WERI-Rb-1 (cell line): ENCODE measurements around the gene C19orf38.

Experiments
- DNase-seq: peaks from one replicate; pipeline ENCODE4 v3.0.0-alpha.2; 2020
- H3K27ac ChIP-seq: fragments of 250-450 bp; sonication (Bioruptor Pico); 2 replicates; pipeline ENCODE4 v1.5.1; 2020; ENCODE audit warnings: mild to moderate bottlenecking, moderate library complexity
- H3K27me3 ChIP-seq: fragments of 250-450 bp; sonication (Bioruptor Pico); 2 replicates; pipeline ENCODE4 v1.5.1; 2021; ENCODE audit warnings: mild to moderate bottlenecking, low read depth, moderate library complexity; ENCODE audit not compliant: insufficient read depth, severe bottlenecking
- H3K36me3 ChIP-seq: fragments of 250-450 bp; sonication (Bioruptor Pico); 2 replicates; pipeline ENCODE4 v1.5.1; 2020; ENCODE audit warnings: mild to moderate bottlenecking, moderate library complexity
- H3K4me3 ChIP-seq: 2 replicates; pipeline ENCODE4 v1.5.1; 2011; ENCODE audit warnings: low read depth, mild to moderate bottlenecking, control low read depth, low read length
- H3K9me3 ChIP-seq: fragments of 250-450 bp; sonication (Bioruptor Pico); 2 replicates; pipeline ENCODE4 v1.5.1; 2021; ENCODE audit warnings: mild to moderate bottlenecking, moderate library complexity; ENCODE audit not compliant: severe bottlenecking
- TF ChIP-seq, protein P1 (sequence below): IDR thresholded peaks from 2 replicates; pipeline ENCODE4 v1.5.1; 2011; ENCODE audit warnings: low read depth, mild to moderate bottlenecking, control low read depth, inconsistent platforms, low read length

C19orf38 gene

DNA sequence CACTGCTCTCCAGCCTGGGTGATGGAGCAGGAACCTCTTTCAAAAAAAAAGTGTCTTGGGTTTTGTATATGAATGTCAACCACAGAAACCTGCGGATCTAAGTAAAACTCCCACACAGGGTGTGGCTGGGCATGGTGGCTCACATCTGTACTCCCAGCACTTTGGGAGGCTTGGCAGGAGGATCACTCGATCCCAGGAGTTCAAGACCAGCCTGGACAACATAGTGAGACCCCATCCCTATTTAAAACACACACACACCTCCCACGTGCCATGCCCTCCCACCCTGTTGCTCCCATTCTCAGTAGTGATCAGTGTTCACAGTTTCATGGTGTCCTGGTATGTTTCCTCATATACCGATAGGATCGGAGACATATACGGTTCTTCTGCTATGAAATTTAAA, 21.4 kb upstream of the C19orf38 start:
- Histone ChIP-seq H3K27ac (peak overlapping the region; percentile 72), H3K9me3 (no peaks in the 10 kb centered on the region), H3K4me3 (no peak overlapping the region), H3K36me3 (peaks cover 77% of the 10 kb centered on the region), H3K27me3 (no peaks in the 10 kb centered on the region)
- TF ChIP-seq, protein P1, sequence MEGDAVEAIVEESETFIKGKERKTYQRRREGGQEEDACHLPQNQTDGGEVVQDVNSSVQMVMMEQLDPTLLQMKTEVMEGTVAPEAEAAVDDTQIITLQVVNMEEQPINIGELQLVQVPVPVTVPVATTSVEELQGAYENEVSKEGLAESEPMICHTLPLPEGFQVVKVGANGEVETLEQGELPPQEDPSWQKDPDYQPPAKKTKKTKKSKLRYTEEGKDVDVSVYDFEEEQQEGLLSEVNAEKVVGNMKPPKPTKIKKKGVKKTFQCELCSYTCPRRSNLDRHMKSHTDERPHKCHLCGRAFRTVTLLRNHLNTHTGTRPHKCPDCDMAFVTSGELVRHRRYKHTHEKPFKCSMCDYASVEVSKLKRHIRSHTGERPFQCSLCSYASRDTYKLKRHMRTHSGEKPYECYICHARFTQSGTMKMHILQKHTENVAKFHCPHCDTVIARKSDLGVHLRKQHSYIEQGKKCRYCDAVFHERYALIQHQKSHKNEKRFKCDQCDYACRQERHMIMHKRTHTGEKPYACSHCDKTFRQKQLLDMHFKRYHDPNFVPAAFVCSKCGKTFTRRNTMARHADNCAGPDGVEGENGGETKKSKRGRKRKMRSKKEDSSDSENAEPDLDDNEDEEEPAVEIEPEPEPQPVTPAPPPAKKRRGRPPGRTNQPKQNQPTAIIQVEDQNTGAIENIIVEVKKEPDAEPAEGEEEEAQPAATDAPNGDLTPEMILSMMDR: no peak
- DNase-seq: no peak

- Histone ChIP-seq H3K27me3 (no peaks in the 10 kb centered on the region), H3K9me3 (no peaks in the 10 kb centered on the region), H3K36me3 (peaks cover 78% of the 10 kb centered on the region), H3K27ac (peak overlapping the region; percentile 72), H3K4me3 (no peak overlapping the region)
- peak; percentile 39 for DNase-seq
- TF ChIP-seq, protein P1: peak; percentile 31; the same call in 1 of the 2 replicates
Observed at GRCh38 chr19:10828981-10829821, 19.0 kb upstream of the C19orf38 start.

GRCh38 chr19:10829967-10830366, 18.2 kb upstream of the C19orf38 start:
- Histone ChIP-seq H3K9me3 (no peaks in the 10 kb centered on the region), H3K27ac (peak overlapping the region; percentile 72), H3K36me3 (peaks cover 75% of the 10 kb centered on the region), H3K4me3 (no peak overlapping the region), H3K27me3 (no peaks in the 10 kb centered on the region)
- no peak for DNase-seq
- TF ChIP-seq, protein P1: no peak

DNA sequence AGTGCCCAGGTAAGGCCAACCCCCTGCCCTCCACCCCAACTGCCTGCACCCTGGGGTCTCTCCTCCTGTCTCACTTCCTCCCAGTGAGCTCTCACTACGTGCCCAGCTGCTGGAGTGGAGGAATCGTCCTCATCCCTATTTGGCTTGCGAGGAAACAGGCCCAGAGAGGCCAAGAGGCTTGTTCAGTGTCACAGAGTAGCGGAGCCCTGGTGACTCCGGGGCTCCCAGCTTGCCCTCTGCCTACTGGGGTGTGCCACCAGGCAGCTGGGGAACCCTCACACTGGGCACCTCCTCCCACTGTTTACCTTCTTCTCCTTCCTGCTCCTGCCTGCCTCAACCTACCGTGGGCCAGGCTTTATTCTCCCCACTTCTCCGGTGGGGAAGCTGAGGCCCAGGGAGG, 17.8 kb upstream of the C19orf38 start:
- no peak overlapping the region for H3K4me3 ChIP-seq
- no peak for DNase-seq
- no peaks in the 10 kb centered on the region for H3K27me3 ChIP-seq
- peaks cover 75% of the 10 kb centered on the region for H3K36me3 ChIP-seq
- no peak overlapping the region for H3K27ac ChIP-seq
- TF ChIP-seq, protein P1: no peak
- no peaks in the 10 kb centered on the region for H3K9me3 ChIP-seq

- DNase-seq: no peak
- H3K9me3 ChIP-seq: no peaks in the 10 kb centered on the region
- TF ChIP-seq, protein P1: no peak
- peaks cover 68% of the 10 kb centered on the region for H3K36me3 ChIP-seq
- no peak overlapping the region; the same call in 1 of the 2 replicates for H3K27ac ChIP-seq
- no peaks in the 10 kb centered on the region for H3K27me3 ChIP-seq
- no peak overlapping the region for H3K4me3 ChIP-seq
Observed at GRCh38 chr19:10830931-10831779, 17.1 kb upstream of the C19orf38 start.
